ENCODE results near the gene CDK17.

DNA sequence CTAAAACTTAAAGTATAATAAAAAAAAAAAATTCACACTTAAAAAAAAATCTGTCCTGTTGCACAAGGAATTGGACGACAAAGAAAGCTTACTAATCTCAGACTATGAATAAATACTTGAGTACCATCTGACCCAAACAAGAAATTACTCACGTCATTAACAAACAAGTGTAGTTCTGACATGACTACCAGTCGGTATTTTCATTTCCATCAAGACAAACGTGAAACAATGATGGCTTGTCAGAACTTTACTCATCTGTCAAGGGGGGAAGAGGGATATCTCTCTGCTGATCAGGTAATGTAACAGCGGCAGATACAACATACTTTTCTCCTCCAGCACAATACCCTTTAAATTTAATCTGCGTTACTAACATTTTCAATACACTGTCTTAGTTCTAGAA, 78.3 kb downstream of the CDK17 start:
- TF ChIP-seq POLR2AphosphoS5 (IDR thresholded peaks at IDR 0.05; ENCODE audit: low read depth, low read length) (no peak), EZH2 (IDR thresholded peaks at IDR 0.05; ENCODE audit: low read depth, low read length, severe bottlenecking) (no peak), CREB1 (IDR thresholded peaks at IDR 0.05) (no peak), CTCF (IDR thresholded peaks at IDR 0.05; ENCODE audit: control extremely low read depth in 1 of 3, insufficient read depth in 1 of 3, low read depth in 1 of 3, low read length in 3 of 3) (no peak), JUN (IDR thresholded peaks at IDR 0.05; ENCODE audit: low read depth, low read length) (no peak), SRF (IDR thresholded peaks at IDR 0.05; ENCODE audit: low read depth, low read length) (no peak), JUND (IDR thresholded peaks at IDR 0.05; ENCODE audit: low read length) (no peak), TCF12 (IDR thresholded peaks at IDR 0.05; ENCODE audit: low read depth, low read length) (no peak), SP2 (IDR thresholded peaks at IDR 0.05; ENCODE audit: low read length) (no peak)
- TF ChIP-seq, protein P1, sequence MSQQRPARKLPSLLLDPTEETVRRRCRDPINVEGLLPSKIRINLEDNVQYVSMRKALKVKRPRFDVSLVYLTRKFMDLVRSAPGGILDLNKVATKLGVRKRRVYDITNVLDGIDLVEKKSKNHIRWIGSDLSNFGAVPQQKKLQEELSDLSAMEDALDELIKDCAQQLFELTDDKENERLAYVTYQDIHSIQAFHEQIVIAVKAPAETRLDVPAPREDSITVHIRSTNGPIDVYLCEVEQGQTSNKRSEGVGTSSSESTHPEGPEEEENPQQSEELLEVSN (IDR thresholded peaks at IDR 0.05): no peak
